HEK293 (cell line): ENCODE results near the gene MAP2K6.

Experiments
- CTCF ChIA-PET: fragments of 350-600 bp; formaldehyde crosslinking; extraction: SDS; loops from one replicate; lab custom pipeline; 2021; ENCODE audit warnings: antibody characterized with exemption; lab: Yijun Ruan, JAX
- POLR2A ChIA-PET: fragments of 300-600 bp; formaldehyde crosslinking; extraction: SDS; loops from one replicate; lab custom pipeline; 2020; ENCODE audit warnings: antibody characterized with exemption, inconsistent platforms; lab: Yijun Ruan, JAX
- H3K27ac ChIP-seq: fragments of 200-500 bp; sonication (Bioruptor generic); 2 replicates; pipeline ENCODE4 v1.5.1; 2014; ENCODE audit warnings: low read depth, low read length, control low read depth, inconsistent platforms; ENCODE audit errors: extremely low read depth
- H3K36me3 ChIP-seq, 2 experiments: fragments of 200-500 bp in 1 of 2; sonication (Bioruptor generic) in 1 of 2; 1 replicate in 1 of 2; 2 replicates in 1 of 2; pipeline ENCODE4 v1.5.1; 2014 to 2017; ENCODE audit warnings: inconsistent platforms in 2 of 2, low read length in 2 of 2; ENCODE audit not compliant: control insufficient read depth in 2 of 2, insufficient read depth in 1 of 2
- H3K4me1 ChIP-seq: fragments of 200-500 bp; sonication (Bioruptor generic); 2 replicates; pipeline ENCODE4 v1.5.1; 2014; ENCODE audit warnings: mild to moderate bottlenecking, low read length, inconsistent platforms; ENCODE audit not compliant: control insufficient read depth, insufficient read depth
- H3K4me3 ChIP-seq: 2 replicates; pipeline ENCODE4 v1.5.1; 2011; ENCODE audit warnings: low read depth, mild to moderate bottlenecking, control low read depth, low read length, moderate library complexity
- H3K9me3 ChIP-seq: fragments of 200-500 bp; sonication (Bioruptor generic); 2 replicates; pipeline ENCODE4 v1.5.1; 2014; ENCODE audit warnings: low read depth, low read length, inconsistent platforms; ENCODE audit not compliant: control insufficient read depth, insufficient read depth
- GLI2 ChIP-seq: fragments of 450-650 bp; formaldehyde crosslinking; IDR thresholded peaks from 2 replicates; pipeline ENCODE4; 2017; ENCODE audit warnings: missing biosample characterization, missing genetic modification characterization, low read depth, borderline replicate concordance
- MEIS1 ChIP-seq: sonication (generic); formaldehyde crosslinking; IDR thresholded peaks from 2 replicates; pipeline ENCODE4 v1.8.1; 2022; ENCODE audit warnings: missing genetic modification reagents, mild to moderate bottlenecking, borderline replicate concordance
- RBAK ChIP-seq: fragments of 450-650 bp; formaldehyde crosslinking; IDR thresholded peaks from 2 replicates; pipeline ENCODE4 v1.5.1; 2016; ENCODE audit warnings: missing biosample characterization, missing genetic modification characterization
- ZBTB1 ChIP-seq: fragments of 450-650 bp; formaldehyde crosslinking; IDR thresholded peaks from 2 replicates; pipeline ENCODE4 v1.5.1; 2016; ENCODE audit warnings: missing biosample characterization, missing genetic modification characterization
- ZEB2 ChIP-seq: fragments of 450-650 bp; formaldehyde crosslinking; IDR thresholded peaks from 2 replicates; pipeline ENCODE4 v1.5.1; 2016; ENCODE audit warnings: missing biosample characterization, missing genetic modification characterization
- ZFP3 ChIP-seq: fragments of 450-650 bp; formaldehyde crosslinking; IDR thresholded peaks from 2 replicates; pipeline ENCODE4 v1.5.1; 2016; ENCODE audit warnings: low read depth, missing biosample characterization, missing genetic modification characterization
- ZNF155 ChIP-seq: fragments of 450-650 bp; formaldehyde crosslinking; IDR thresholded peaks from 2 replicates; pipeline ENCODE4 v1.5.1; 2016; ENCODE audit warnings: missing biosample characterization, missing genetic modification characterization
- ZNF157 ChIP-seq: fragments of 450-650 bp; formaldehyde crosslinking; IDR thresholded peaks from 2 replicates; pipeline ENCODE4 v1.5.1; 2016; ENCODE audit warnings: missing biosample characterization, missing genetic modification characterization
- ZNF18 ChIP-seq: fragments of 450-650 bp; formaldehyde crosslinking; IDR thresholded peaks from 2 replicates; pipeline ENCODE4 v1.5.1; 2016; ENCODE audit warnings: missing biosample characterization, missing genetic modification characterization
- ZNF214 ChIP-seq: fragments of 450-650 bp; formaldehyde crosslinking; IDR thresholded peaks from 2 replicates; pipeline ENCODE4 v1.5.1; 2017; ENCODE audit warnings: missing biosample characterization, mild to moderate bottlenecking, missing genetic modification characterization, borderline replicate concordance
- ZNF274 ChIP-seq, 2 experiments: fragments of 200-500 bp in 1 of 2; fragments of 450-650 bp in 1 of 2; sonication (Bioruptor generic) in 1 of 2; formaldehyde crosslinking in 1 of 2; IDR thresholded peaks; 2 replicates each; pipeline versions ENCODE4 v1.5.1 to v1.6.1; 2014 to 2016; ENCODE audit warnings: borderline replicate concordance in 1 of 2, inconsistent platforms in 1 of 2, low read length in 1 of 2, missing biosample characterization in 1 of 2, missing genetic modification characterization in 1 of 2
- ZNF335 ChIP-seq: fragments of 450-650 bp; formaldehyde crosslinking; conservative IDR thresholded peaks from 2 replicates; pipeline ENCODE4 v1.5.1; 2016; ENCODE audit warnings: missing biosample characterization, missing genetic modification characterization
- ZNF341 ChIP-seq: fragments of 450-650 bp; formaldehyde crosslinking; IDR thresholded peaks from 2 replicates; pipeline ENCODE4; 2016; ENCODE audit warnings: low read depth, missing biosample characterization, missing genetic modification characterization
- ZNF37A ChIP-seq: fragments of 450-650 bp; IDR thresholded peaks from 2 replicates; pipeline ENCODE4 v1.5.1; 2018; ENCODE audit warnings: missing biosample characterization, missing genetic modification characterization
- ZNF433 ChIP-seq: fragments of 450-650 bp; formaldehyde crosslinking; IDR thresholded peaks from 2 replicates; pipeline ENCODE4 v1.5.1; 2016; ENCODE audit warnings: missing biosample characterization, missing genetic modification characterization, low read depth
- ZNF549 ChIP-seq: fragments of 450-650 bp; IDR thresholded peaks from 2 replicates; pipeline ENCODE4 v1.5.1; 2018; ENCODE audit warnings: missing biosample characterization, missing genetic modification characterization, mild to moderate bottlenecking, inconsistent platforms, moderate library complexity
- ZNF571 ChIP-seq: fragments of 450-650 bp; formaldehyde crosslinking; IDR thresholded peaks from 2 replicates; pipeline ENCODE4 v1.5.0; 2017; ENCODE audit warnings: missing biosample characterization, missing genetic modification characterization
- ZNF660 ChIP-seq: fragments of 450-650 bp; IDR thresholded peaks from 2 replicates; pipeline ENCODE4 v1.5.1; 2018; ENCODE audit warnings: missing biosample characterization, mild to moderate bottlenecking, missing genetic modification characterization
- ZNF76 ChIP-seq: fragments of 450-650 bp; formaldehyde crosslinking; IDR thresholded peaks from 2 replicates; pipeline ENCODE4; 2016; ENCODE audit warnings: low read depth, missing biosample characterization, missing genetic modification characterization, borderline replicate concordance
- ZNF776 ChIP-seq: fragments of 450-650 bp; formaldehyde crosslinking; IDR thresholded peaks from 2 replicates; pipeline ENCODE4 v1.5.0; 2017; ENCODE audit warnings: missing biosample characterization, missing genetic modification characterization, borderline replicate concordance
- ZNF837 ChIP-seq: fragments of 450-650 bp; formaldehyde crosslinking; IDR thresholded peaks from 2 replicates; pipeline ENCODE4 v1.5.1; 2016; ENCODE audit warnings: missing biosample characterization, missing genetic modification characterization
- TF ChIP-seq, protein P1 (sequence below): fragments of 450-650 bp; formaldehyde crosslinking; IDR thresholded peaks from 2 replicates; pipeline ENCODE4 v1.5.1; 2016; ENCODE audit warnings: missing biosample characterization, missing genetic modification characterization, borderline replicate concordance
- TF ChIP-seq, protein P2 (sequence below): fragments of 450-650 bp; formaldehyde crosslinking; IDR thresholded peaks from 2 replicates; pipeline ENCODE4 v1.5.1; 2016; ENCODE audit warnings: missing biosample characterization, missing genetic modification characterization
- TF ChIP-seq, protein P3 (sequence below): fragments of 450-650 bp; IDR thresholded peaks from 2 replicates; pipeline ENCODE4 v1.5.1; 2018; ENCODE audit warnings: missing biosample characterization, mild to moderate bottlenecking, missing genetic modification characterization

The MAP2K6 gene

GRCh38 chr17:69547230-69547629 lies 132.7 kb downstream of the MAP2K6 start:
- CTCF ChIA-PET = interaction anchor here (0.6 to 1.6 kb wide), 7 partner anchors 14 to 557 kb away, joined by 3 to 7 read pairs (median 4); no protein-coding TSS in a partner anchor
- POLR2A ChIA-PET = no interaction called here
- TF ChIP-seq, protein P1, sequence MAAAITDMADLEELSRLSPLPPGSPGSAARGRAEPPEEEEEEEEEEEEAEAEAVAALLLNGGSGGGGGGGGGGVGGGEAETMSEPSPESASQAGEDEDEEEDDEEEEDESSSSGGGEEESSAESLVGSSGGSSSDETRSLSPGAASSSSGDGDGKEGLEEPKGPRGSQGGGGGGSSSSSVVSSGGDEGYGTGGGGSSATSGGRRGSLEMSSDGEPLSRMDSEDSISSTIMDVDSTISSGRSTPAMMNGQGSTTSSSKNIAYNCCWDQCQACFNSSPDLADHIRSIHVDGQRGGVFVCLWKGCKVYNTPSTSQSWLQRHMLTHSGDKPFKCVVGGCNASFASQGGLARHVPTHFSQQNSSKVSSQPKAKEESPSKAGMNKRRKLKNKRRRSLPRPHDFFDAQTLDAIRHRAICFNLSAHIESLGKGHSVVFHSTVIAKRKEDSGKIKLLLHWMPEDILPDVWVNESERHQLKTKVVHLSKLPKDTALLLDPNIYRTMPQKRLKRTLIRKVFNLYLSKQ (tag by site-specific recombination) = no peak
- no peak overlapping the region for H3K27ac ChIP-seq
- no peaks in the 10 kb centered on the region; a peak in 1 of 3 replicates for H3K36me3 ChIP-seq
- no peaks in the 10 kb centered on the region for H3K9me3 ChIP-seq
- H3K4me1 ChIP-seq = no peaks in the 10 kb centered on the region
- no peak overlapping the region for H3K4me3 ChIP-seq

DNA sequence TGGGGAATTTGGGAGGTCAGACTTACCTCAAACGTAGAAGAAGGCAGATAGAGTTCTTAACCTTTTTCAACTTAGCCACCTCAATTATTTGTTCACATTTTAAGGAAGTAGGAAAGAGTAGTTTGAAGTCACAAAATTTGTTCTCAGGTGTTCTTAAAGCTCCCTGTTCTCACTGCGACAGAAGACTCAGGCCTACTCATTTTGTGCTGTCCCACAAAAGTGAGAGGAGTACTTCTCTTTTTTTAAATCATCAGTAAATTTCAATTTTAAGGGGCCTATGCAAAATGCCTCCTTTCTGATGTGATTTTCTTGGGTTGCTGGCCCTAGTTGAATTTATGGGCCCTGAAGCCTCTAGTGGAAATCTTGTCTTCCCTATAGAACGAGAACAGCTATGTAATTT lies 133.4 kb downstream of the MAP2K6 start:
- H3K9me3 ChIP-seq = no peaks in the 10 kb centered on the region
- no peaks in the 10 kb centered on the region for H3K4me1 ChIP-seq
- CTCF ChIA-PET = interaction anchor here (0.5 to 1.6 kb wide), 5 partner anchors 21 to 1255 kb away, joined by 3 to 4 read pairs (median 3); no protein-coding TSS in a partner anchor
- no peak overlapping the region for H3K27ac ChIP-seq
- H3K4me3 ChIP-seq = no peak overlapping the region
- TF ChIP-seq ZNF571 = no peak
- TF ChIP-seq ZFP3 = no peak
- no peak for TF ChIP-seq ZNF433 (tag by site-specific recombination)
- no peak for TF ChIP-seq ZNF776 (tag by site-specific recombination)
- TF ChIP-seq ZNF837 (tag by site-specific recombination) = no peak
- TF ChIP-seq ZNF155 (tag by site-specific recombination) = no peak
- TF ChIP-seq ZNF157 (tag by site-specific recombination) = no peak
- TF ChIP-seq MEIS1 = no peak
- TF ChIP-seq ZNF76 (tag by site-specific recombination) = no peak
- no peak for TF ChIP-seq ZNF274 (IDR thresholded peaks at IDR 0.05; ENCODE audit: low read length)
- no peak for TF ChIP-seq ZNF274 (tag by site-specific recombination; IDR thresholded peaks at IDR 0.05; ENCODE audit: borderline replicate concordance)
- no peak for TF ChIP-seq ZBTB1 (tag by site-specific recombination)
- TF ChIP-seq GLI2 (tag by site-specific recombination) = no peak
- no peak for TF ChIP-seq ZNF37A
- no peak for TF ChIP-seq ZNF214 (tag by site-specific recombination)
- TF ChIP-seq ZNF660 (tag by site-specific recombination) = no peak
- POLR2A ChIA-PET = no interaction called here
- no peaks in the 10 kb centered on the region; a peak in 1 of 3 replicates for H3K36me3 ChIP-seq

GRCh38 chr17:69551212-69552010 lies 136.9 kb downstream of the MAP2K6 start:
- POLR2A ChIA-PET = no interaction called here
- CTCF ChIA-PET = no interaction called here
- Histone ChIP-seq H3K36me3 (no peaks in the 10 kb centered on the region; a peak in 1 of 3 replicates), H3K9me3 (no peaks in the 10 kb centered on the region), H3K4me3 (no peak overlapping the region), H3K4me1 (no peaks in the 10 kb centered on the region), H3K27ac (no peak overlapping the region)
- TF ChIP-seq ZNF341 (tag by site-specific recombination) (no peak), ZEB2 (no peak), RBAK (tag by site-specific recombination) (no peak), ZNF18 (tag by site-specific recombination) (no peak), ZNF335 (tag by site-specific recombination) (no peak), ZNF549 (tag by site-specific recombination) (no peak)
- TF ChIP-seq, protein P2, sequence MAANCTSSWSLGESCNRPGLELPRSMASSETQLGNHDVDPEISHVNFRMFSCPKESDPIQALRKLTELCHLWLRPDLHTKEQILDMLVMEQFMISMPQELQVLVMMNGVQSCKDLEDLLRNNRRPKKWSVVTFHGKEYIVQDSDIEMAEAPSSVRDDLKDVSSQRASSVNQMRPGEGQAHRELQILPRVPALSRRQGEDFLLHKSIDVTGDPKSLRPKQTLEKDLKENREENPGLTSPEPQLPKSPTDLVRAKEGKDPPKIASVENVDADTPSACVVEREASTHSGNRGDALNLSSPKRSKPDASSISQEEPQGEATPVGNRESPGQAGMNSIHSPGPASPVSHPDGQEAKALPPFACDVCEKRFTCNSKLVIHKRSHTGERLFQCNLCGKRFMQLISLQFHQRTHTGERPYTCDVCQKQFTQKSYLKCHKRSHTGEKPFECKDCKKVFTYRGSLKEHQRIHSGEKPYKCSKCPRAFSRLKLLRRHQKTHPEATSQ = no peak
- TF ChIP-seq, protein P3, sequence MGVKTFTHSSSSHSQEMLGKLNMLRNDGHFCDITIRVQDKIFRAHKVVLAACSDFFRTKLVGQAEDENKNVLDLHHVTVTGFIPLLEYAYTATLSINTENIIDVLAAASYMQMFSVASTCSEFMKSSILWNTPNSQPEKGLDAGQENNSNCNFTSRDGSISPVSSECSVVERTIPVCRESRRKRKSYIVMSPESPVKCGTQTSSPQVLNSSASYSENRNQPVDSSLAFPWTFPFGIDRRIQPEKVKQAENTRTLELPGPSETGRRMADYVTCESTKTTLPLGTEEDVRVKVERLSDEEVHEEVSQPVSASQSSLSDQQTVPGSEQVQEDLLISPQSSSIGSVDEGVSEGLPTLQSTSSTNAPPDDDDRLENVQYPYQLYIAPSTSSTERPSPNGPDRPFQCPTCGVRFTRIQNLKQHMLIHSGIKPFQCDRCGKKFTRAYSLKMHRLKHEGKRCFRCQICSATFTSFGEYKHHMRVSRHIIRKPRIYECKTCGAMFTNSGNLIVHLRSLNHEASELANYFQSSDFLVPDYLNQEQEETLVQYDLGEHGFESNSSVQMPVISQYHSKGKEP = no peak
